IPS-11a (cell line): ENCODE results near the gene CCDC27.

ENCODE experiments used
- H3K4me3 ChIP-seq: one replicate; pipeline ENCODE4 v1.5.1; 2013; ENCODE audit warnings: low read depth, low read length, control low read depth

The CCDC27 gene

DNA sequence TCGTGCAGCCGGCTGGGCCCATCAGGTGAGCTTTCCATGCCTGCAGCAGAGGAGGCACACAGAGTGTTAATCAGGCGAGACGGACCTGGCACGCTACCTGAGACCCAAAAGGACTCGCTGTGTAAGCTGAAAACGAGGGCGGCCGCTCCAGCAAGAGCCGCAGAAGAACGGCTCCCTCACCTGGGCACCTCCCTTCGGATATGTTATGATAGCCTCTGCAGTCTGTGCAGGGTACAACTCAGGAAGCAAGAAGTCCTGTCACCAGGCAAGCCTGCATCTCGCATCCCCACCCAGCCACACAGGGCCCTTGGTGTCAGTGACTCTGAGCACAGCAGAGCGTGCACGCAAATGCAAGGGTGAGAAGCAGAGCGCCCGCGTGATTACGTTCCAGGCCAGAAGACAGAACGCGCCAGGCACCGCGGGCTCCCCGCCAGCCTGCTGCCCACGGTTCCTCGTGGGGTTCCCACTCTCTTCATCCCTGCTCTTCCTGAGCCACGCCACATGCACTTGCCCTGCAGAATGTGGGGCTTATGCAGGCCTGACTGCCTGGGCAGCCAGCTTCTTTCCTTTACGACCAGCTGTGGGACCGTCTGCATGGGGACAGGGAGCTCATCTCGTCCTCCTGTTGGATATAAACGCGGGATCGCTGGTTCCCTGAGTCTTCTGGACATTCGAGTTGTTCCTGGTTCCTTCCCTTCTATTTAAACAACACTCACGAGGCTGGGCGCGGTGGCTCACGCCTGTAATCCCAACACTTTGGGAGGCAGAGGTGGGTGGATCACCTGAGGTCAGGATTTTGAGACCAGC lies 64.3 kb downstream of the CCDC27 start:
- no peak overlapping the region for H3K4me3 ChIP-seq

DNA sequence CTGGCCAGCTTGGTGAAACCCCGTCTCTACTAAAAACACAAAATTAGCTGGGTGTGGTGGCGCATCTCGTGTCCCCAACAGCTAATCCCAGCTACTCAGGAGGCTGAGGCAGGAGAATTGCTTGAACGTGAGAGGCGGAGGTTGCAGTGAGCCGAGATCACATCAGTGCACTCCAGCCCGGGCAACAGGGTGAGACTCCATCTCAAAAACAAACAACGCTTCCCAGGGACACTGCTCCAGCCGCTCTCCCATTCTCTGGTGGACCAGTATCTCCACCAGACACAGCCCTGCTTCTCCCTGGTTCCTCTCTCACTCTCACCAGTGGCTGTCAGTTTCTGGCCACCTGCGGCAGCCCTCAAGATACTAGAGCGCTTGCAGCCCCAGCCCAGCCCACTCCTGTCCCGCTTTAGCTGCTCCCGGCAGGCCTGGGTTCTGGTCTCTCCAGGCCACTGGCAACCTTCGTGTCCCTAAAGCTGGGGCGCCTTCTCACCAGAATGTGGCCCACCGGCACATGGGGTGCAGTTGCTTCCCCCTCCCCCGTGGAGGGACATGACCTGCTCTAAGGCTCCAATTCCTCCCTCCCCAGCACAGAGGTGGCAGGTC lies 65.0 kb downstream of the CCDC27 start:
- no peak overlapping the region for H3K4me3 ChIP-seq

GRCh38 chr1:3817821-3818597 lies 65.8 kb downstream of the CCDC27 start:
- no peak overlapping the region for H3K4me3 ChIP-seq

- H3K4me3 ChIP-seq, result no peak overlapping the region
Measured at GRCh38 chr1:3819771-3820200, 67.5 kb downstream of the CCDC27 start.

DNA sequence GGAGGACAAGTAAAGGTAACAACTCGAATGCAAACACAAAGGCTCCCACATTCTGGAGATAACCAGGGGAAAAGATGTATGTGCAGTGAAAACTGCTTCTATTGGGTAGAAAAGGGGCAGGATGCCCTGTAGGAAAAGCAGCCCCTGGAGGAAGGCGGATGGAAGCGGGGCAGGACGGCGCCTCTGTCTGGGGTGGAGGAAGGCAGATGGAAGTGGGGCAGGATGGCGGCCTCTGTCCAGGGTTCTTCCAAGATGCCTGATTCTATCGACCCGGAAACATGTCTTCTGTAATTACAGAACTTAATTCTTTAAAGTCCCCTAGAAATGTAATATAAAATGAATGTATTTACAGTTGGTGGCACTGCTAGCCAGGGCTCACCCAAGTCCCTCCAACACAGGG lies 68.1 kb downstream of the CCDC27 start:
- H3K4me3 ChIP-seq, result no peak overlapping the region

- no peak overlapping the region for H3K4me3 ChIP-seq
Measured at GRCh38 chr1:3821004-3821403, 68.8 kb downstream of the CCDC27 start.
